HEK293T (cell line): ENCODE data around the gene RNF130.

ENCODE experiments used
- FOXK2 ChIP-seq: fragments of 450-650 bp; IDR thresholded peaks from 2 replicates; pipeline ENCODE4 v1.6.1; 2016; ENCODE audit warnings: mild to moderate bottlenecking
- SP1 ChIP-seq: fragments of 450-650 bp; IDR thresholded peaks from 2 replicates; pipeline ENCODE4 v1.6.1; 2017
- SUZ12 ChIP-seq: fragments of 450-650 bp; IDR thresholded peaks from 2 replicates; pipeline ENCODE4 v1.6.1; 2016; ENCODE audit warnings: mild to moderate bottlenecking

DNA sequence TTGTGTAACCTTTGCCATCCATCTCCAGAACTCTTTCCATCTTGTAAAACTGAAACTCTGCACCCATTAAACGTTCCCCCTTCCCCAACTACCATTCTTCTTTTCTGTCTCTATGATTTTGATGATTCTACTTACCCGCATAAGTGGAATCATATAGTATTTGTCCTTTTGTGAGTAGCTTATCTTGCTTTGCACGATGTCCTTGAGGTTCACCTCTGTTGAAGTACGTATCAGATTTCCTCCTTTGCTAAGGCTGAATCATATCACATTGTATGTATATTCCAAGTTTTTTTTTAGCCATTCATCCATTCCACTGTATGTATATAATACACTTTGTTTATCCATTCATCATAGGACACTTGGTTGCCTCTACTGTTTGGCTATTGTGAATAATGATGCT lies 2.9 kb upstream of the RNF130 start:
- TF ChIP-seq SP1 (no peak), SUZ12 (no peak), FOXK2 (no peak)
